Astrocyte of the spinal cord (primary cell): ENCODE data around the gene UBC.
"Not testable (repeated sequence)": the region's sequence is repeated elsewhere in the genome, so short reads cannot be mapped to it uniquely, and the experiment has no call there.

Experiments used
- DNase-seq: peaks from one replicate; pipeline ENCODE4 v3.0.0; 2011; ENCODE audit warnings: low read depth, low spot score
- H3K4me3 ChIP-seq: 2 replicates; pipeline ENCODE4 v1.5.1; 2011; ENCODE audit warnings: low read depth, mild to moderate bottlenecking, low read length, moderate library complexity
- in situ Hi-C: cut with HindIII; loops from 2 replicates; pipeline ENCODE4 v1.10.0; 2017; ENCODE audit warnings: low sequenced_read_pairs
- TF ChIP-seq, protein P1 (sequence below): IDR thresholded peaks from 2 replicates; pipeline ENCODE4 v1.5.1; 2012; ENCODE audit warnings: low read depth, mild to moderate bottlenecking, low read length, inconsistent platforms

The UBC gene

DNA sequence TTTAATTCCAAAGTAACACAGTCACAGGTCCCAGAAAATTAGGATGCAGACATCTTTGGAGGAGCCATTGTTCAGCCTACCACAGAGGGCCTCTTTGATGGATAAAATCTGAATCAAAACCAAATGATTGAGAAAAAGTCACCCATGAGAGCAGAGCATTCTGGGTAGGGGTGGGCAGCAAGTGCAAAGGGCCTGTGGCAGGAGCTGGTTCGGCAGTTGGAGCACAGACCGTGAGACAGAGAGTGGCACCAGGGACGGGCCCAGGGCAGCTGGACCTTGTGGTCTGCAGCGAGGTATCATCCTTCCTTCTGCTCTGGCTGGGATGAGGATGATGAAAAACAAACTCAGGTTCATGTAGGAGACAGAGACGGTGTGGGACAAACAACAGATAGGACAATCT lies 18.0 kb downstream of the UBC start:
- H3K4me3 ChIP-seq, result no peak overlapping the region
- TF ChIP-seq, protein P1, sequence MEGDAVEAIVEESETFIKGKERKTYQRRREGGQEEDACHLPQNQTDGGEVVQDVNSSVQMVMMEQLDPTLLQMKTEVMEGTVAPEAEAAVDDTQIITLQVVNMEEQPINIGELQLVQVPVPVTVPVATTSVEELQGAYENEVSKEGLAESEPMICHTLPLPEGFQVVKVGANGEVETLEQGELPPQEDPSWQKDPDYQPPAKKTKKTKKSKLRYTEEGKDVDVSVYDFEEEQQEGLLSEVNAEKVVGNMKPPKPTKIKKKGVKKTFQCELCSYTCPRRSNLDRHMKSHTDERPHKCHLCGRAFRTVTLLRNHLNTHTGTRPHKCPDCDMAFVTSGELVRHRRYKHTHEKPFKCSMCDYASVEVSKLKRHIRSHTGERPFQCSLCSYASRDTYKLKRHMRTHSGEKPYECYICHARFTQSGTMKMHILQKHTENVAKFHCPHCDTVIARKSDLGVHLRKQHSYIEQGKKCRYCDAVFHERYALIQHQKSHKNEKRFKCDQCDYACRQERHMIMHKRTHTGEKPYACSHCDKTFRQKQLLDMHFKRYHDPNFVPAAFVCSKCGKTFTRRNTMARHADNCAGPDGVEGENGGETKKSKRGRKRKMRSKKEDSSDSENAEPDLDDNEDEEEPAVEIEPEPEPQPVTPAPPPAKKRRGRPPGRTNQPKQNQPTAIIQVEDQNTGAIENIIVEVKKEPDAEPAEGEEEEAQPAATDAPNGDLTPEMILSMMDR, result no peak
- no peak for DNase-seq
- in situ Hi-C loops, result no loop called here

DNA sequence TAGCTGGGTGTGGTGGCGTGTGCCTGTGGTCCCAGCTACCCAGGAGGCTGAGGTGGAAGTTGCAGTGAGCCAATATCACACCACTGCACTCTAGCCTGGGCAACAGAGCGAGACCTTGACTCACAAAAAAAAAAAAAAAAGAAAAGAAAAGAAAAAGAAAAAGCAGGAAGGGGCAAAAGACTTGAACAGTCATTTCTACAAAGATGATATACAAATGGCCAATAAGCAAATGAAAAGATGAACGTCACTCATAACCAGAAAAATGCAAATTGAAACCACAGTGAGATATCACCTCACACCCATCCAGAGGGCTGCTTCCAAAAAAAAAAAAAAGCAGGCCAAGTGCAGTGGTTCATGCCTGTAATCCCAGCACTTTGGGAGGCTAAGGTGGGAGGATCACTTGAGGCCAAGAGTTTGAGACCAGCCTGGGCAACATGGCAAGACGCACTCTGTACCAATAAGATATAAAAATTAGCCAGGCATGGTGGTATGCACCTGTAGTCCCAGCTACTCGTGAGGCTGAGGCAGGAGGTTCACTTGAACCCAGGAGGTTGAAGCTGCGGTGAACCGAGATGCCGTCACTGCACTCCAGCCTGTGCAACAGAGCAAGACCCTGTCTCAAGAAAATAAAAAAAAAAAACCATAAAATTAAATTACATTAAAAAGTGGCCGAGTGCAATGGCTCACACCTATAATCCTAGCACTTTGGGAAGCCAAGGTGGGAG lies 20.5 kb downstream of the UBC start:
- DNase-seq, result no peak
- in situ Hi-C loops, result no loop called here
- TF ChIP-seq, protein P1, result no peak
- H3K4me3 ChIP-seq, result no peak overlapping the region

DNA sequence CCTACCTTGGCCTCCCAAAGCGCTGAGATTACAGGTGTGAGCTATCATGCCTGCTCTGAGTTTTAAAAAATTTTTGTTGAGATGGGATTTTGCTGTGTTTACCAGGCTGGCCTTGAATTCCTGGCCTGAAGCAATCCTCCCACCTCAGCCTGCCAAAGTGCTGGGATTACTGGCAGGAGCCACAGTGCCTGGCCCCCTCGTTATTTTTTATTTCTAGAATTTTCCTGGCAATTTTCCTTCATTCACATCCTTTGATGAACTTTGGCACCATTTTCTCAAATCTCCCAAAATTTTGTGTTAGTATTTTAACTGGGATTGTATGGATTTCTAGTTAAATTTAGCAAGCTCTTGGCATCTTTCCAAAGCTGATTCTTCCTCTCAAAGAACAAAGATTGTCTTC lies 26.2 kb downstream of the UBC start:
- in situ Hi-C loops, result no loop called here
- no peak for DNase-seq
- H3K4me3 ChIP-seq, result no peak overlapping the region
- TF ChIP-seq, protein P1, result no peak

DNA sequence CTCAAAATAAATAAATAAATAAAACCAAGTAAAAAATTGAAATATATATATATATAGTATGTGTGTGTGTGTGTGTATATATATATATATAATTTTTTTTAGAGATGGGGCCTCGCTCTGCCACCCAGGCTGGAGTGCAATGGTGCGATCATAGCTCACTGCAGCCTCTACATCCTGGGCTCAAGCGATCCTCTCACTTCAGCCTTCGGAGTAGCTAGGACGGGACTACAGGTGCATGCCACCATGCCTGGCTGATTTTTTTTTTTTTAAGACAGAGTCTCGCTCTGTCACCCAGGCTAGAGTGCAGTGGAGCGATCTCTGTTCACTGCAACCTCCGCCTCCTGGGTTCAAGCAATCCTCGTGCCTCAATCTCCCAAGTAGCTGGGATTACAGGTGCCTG lies 26.7 kb downstream of the UBC start:
- in situ Hi-C loops, DNase-seq: not testable (repeated sequence)

DNA sequence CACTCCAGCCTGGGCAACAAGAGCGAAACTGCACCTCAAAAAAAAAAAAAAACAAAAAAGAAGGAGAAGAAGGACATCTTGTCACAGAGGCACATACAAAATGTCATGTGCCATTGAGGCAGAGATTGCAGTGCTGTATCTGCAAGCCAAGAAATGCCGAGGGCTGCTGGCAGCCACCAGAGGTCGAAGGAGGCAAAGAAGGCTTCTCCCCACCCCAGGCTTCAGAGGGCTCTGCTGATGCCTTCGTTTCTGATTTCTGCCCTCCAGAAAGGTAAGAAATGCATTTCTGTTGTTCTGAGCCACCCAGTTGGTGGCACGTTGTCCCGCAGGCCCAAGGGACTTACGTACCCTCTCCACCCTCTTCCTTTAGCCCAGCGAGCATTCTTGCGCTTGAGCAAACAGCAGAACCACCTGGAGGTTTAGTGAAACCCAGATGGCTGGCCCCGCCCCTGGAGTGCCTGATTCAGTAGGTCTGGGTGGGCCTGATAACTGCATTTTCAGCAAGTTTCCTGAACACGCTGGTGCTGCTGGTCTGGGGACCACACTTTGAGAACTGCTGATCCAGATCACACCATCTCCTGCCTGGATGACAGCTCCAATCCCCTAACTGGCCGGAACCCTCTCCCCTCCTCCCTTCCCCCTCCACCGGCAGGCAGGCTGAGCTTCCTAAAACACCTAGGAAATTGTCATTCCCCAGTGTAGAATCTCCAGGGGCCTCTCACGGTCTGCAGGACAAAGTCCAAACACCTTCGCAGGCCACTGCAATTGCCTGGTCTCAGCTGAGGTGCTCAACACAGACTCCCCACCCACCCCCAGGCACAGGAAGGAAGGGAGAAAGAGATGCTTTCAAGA lies 29.6 kb downstream of the UBC start:
- in situ Hi-C loops, result no loop called here
- TF ChIP-seq, protein P1, result no peak
- no peak overlapping the region for H3K4me3 ChIP-seq

More for the DNA sequence above, 26.7 kb downstream of the UBC start:
- H3K4me3 ChIP-seq, result not testable (repeated sequence)

DNA sequence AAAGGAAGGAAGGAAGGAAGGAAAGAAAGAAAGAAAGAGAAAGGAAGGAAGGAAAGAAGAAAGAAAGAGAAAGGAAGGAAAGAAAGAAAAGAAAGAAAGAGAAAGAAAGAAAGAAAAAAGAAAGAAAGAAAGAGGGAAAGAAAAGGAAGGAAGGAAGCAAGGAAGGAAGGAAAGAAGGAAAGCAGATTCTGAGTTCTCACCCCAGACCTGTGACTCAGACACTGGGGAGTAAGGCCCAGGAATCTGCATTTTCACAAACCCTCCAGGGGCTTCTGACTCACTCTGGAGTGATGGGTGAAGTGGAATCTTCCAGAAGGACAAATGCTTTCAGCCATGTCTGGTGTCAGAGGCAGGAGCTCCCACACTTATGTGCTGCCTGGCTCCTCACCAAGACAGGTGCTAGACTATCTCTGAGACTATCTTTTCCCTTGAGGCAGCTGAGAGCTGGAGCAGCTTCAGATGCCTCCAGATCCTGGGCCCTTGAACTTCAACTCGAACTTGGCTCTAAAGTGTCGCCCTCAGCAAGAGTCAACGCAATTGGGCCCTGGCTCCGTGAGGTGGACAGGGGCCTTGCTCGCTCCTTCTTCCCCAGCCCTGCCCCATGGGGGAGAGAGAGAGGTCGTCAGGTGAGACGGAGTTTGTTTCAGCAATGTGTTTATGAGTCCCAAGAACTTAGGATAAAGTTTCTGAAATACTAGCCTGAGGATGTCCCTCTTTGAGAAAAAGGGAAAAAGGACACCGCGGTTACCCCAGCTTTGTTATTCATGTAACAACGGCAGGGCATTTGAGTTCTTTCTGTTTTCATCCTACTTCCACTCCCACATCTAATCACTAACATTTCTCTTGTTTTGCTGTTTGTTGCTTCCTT lies 31.0 kb downstream of the UBC start:
- no peak for DNase-seq
- TF ChIP-seq, protein P1, result no peak
- no peak overlapping the region for H3K4me3 ChIP-seq
- in situ Hi-C loops, result no loop called here

More for the DNA sequence above, 29.6 kb downstream of the UBC start:
- no peak for DNase-seq
